NCI-H1092 (cell line): Measurements from ENCODE around the gene LMX1A.

Source experiments
- DNase-seq: peaks from one replicate; lab custom pipeline; 2025; lab: John Stamatoyannopoulos, UW

The LMX1A gene

GRCh38 chr1:165162671-165163241, 193.8 kb downstream of the LMX1A start:
- DNase-seq: peak; percentile 66

GRCh38 chr1:165161130-165161529, 195.4 kb downstream of the LMX1A start:
- no peak for DNase-seq

- DNase-seq: no peak
These were observed 203.3 kb downstream of the LMX1A start for GRCh38 chr1:165153182-165153581.

- peak; percentile 58 for DNase-seq
These were observed 203.8 kb downstream of the LMX1A start for GRCh38 chr1:165152727-165153126.

- no peak for DNase-seq
These were observed 204.4 kb downstream of the LMX1A start for GRCh38 chr1:165152109-165152508.
